Liver (tissue), 9 donors: ENCODE data around the gene HOXA3. TPM values are rescaled to one million over a fixed set of nuclear protein-coding genes. Genes with fewer than 3 reads are reported as not detected.

Experiments
- DNase-seq: peaks from one replicate; pipeline ENCODE4 v3.0.0-alpha.2; 2017; ENCODE audit warnings: low spot score
- H3K27ac ChIP-seq, 2 donors: one replicate each; pipeline ENCODE4 v1.7.0; 2013; ENCODE audit warnings: inconsistent platforms in 2 of 2, low read length in 2 of 2, control low read depth in 1 of 2, low read depth in 1 of 2, mild to moderate bottlenecking in 1 of 2
- H3K27me3 ChIP-seq, 4 donors: one replicate each; pipeline versions ENCODE4 v1.6.1 to v1.7.0; 2013; ENCODE audit warnings: low read length in 3 of 4, inconsistent platforms in 1 of 4, mild to moderate bottlenecking in 1 of 4, moderate library complexity in 1 of 4; ENCODE audit not compliant: control insufficient read depth in 4 of 4, insufficient read depth in 4 of 4
- H3K36me3 ChIP-seq, 4 donors: one replicate each; pipeline versions ENCODE4 v1.6.1 to v1.7.0; 2013; ENCODE audit warnings: low read length in 3 of 4, mild to moderate bottlenecking in 3 of 4, low read depth in 1 of 4, moderate library complexity in 1 of 4; ENCODE audit not compliant: control insufficient read depth in 4 of 4, insufficient read depth in 3 of 4
- H3K4me1 ChIP-seq, 4 donors: one replicate each; pipeline versions ENCODE4 v1.6.1 to v1.7.0; 2013; ENCODE audit warnings: low read length in 3 of 4, mild to moderate bottlenecking in 3 of 4, moderate library complexity in 1 of 4; ENCODE audit not compliant: control insufficient read depth in 4 of 4, insufficient read depth in 4 of 4
- H3K4me3 ChIP-seq, 3 donors: one replicate each; pipeline versions ENCODE4 v1.6.1 to v1.7.0; 2013; ENCODE audit warnings: low read length in 3 of 3, control low read depth in 1 of 3, low read depth in 1 of 3, mild to moderate bottlenecking in 1 of 3
- H3K9ac ChIP-seq, 2 donors: one replicate each; pipeline ENCODE4 v1.7.0; 2013; ENCODE audit warnings: low read length in 2 of 2, mild to moderate bottlenecking in 2 of 2, moderate library complexity in 2 of 2, control low read depth in 1 of 2, low read depth in 1 of 2
- H3K9me3 ChIP-seq, 4 donors: one replicate each; pipeline versions ENCODE4 v1.6.1 to v1.7.0; 2013; ENCODE audit warnings: low read length in 3 of 4; ENCODE audit not compliant: control insufficient read depth in 4 of 4
- EGR1 ChIP-seq, 2 donors: IDR thresholded peaks; 2 replicates each; pipeline ENCODE4 v1.6.1; 2016 to 2018; ENCODE audit warnings: antibody characterized with exemption in 2 of 2, low read depth in 2 of 2
- FOXA1 ChIP-seq: IDR thresholded peaks from 2 replicates; pipeline ENCODE4 v1.6.1; 2016; ENCODE audit warnings: antibody characterized with exemption
- FOXA2 ChIP-seq: IDR thresholded peaks from 2 replicates; pipeline ENCODE4 v1.6.1; 2016; ENCODE audit warnings: antibody characterized with exemption
- GABPA ChIP-seq, 2 donors: IDR thresholded peaks in 1 of 2; conservative IDR thresholded peaks in 1 of 2; 2 replicates each; pipeline ENCODE4 v1.6.1; 2016; ENCODE audit warnings: antibody characterized with exemption in 2 of 2, mild to moderate bottlenecking in 1 of 2, moderate library complexity in 1 of 2
- HNF4A ChIP-seq, 2 donors: conservative IDR thresholded peaks; 2 replicates each; pipeline ENCODE4 v1.6.1; 2016; ENCODE audit warnings: antibody characterized with exemption in 2 of 2, mild to moderate bottlenecking in 2 of 2
- HNF4G ChIP-seq: IDR thresholded peaks from 2 replicates; pipeline ENCODE4 v1.6.1; 2016; ENCODE audit warnings: antibody characterized with exemption
- JUND ChIP-seq, 2 donors: IDR thresholded peaks; 2 replicates each; pipeline ENCODE4 v1.6.1; 2016; ENCODE audit warnings: antibody characterized with exemption in 2 of 2
- RAD21 ChIP-seq, 2 donors: IDR thresholded peaks; 2 replicates each; pipeline ENCODE4 v1.6.1; 2016; ENCODE audit warnings: antibody characterized with exemption in 2 of 2, mild to moderate bottlenecking in 2 of 2
- RXRA ChIP-seq, 2 donors: IDR thresholded peaks; 2 replicates each; pipeline ENCODE4 v1.6.1; 2017 to 2018; ENCODE audit warnings: antibody characterized with exemption in 2 of 2, mild to moderate bottlenecking in 1 of 2
- SP1 ChIP-seq: IDR thresholded peaks from 2 replicates; pipeline ENCODE4 v1.6.1; 2018; ENCODE audit warnings: antibody characterized with exemption, mild to moderate bottlenecking
- TAF1 ChIP-seq: conservative IDR thresholded peaks from 2 replicates; pipeline ENCODE4 v1.6.1; 2016; ENCODE audit warnings: antibody characterized with exemption, mild to moderate bottlenecking
- YY1 ChIP-seq: IDR thresholded peaks from 2 replicates; pipeline ENCODE4 v1.6.1; 2016; ENCODE audit warnings: antibody characterized with exemption, mild to moderate bottlenecking
- WGBS: extraction: QIAGEN DNeasy Blood & Tissue Kit; methylation state at CpG from one replicate; pipeline ENCODE4 v1.1.7; 2013; 5-methylcytosine and 5-hydroxymethylcytosine counted together
- polyA plus RNA-seq, 2 donors: library from polyadenylated mRNA; stranded (reverse) in 1 of 2; unstranded in 1 of 2; fragments of 200-250 nt in 1 of 2; fragments of >200 nt in 1 of 2; fragmentation: Nextera tagmentation in 1 of 2; extraction: Ambion mirVana in 1 of 2; gene quantifications; one replicate each; pipeline versions ENCODE4 v1.2.1 to v1.2.3, GENCODE V29; 2013 to 2015
- total RNA-seq, 2 donors: library from RNA; depleted of rRNA; stranded (reverse); fragments of >200 nt; gene quantifications; one replicate each; pipeline ENCODE4 v1.2.3, GENCODE V29; 2014
- TF ChIP-seq, protein P1 (sequence below): IDR thresholded peaks from 2 replicates; pipeline ENCODE4 v1.6.1; 2016; ENCODE audit warnings: antibody characterized with exemption, mild to moderate bottlenecking
- TF ChIP-seq, protein P2 (sequence below): IDR thresholded peaks from 2 replicates; pipeline ENCODE4 v1.6.1; 2016; ENCODE audit warnings: antibody characterized with exemption
- TF ChIP-seq, protein P3 (sequence below): IDR thresholded peaks from 2 replicates; pipeline ENCODE4 v1.6.1; 2016; ENCODE audit warnings: antibody characterized with exemption
- TF ChIP-seq, protein P4 (sequence below): fragments of 150-350 bp; IDR thresholded peaks from 2 replicates; pipeline ENCODE4 v1.5.1; 2017; ENCODE audit warnings: improper control_type of control experiment, low read depth, low read length; ENCODE audit not compliant: missing input control
- TF ChIP-seq, protein P5 (sequence below): IDR thresholded peaks from 2 replicates; pipeline ENCODE4 v1.6.1; 2016; ENCODE audit warnings: antibody characterized with exemption
- donor health status: healthy.
- donor health status: healthy.
- donor health status: healthy.
- donor health status: healthy.
- donor health status: healthy.

HOXA3 gene
- total and polyA plus RNA-seq, 4 donors, result 0.11 to 0.28 (median 0.20) TPM

DNA sequence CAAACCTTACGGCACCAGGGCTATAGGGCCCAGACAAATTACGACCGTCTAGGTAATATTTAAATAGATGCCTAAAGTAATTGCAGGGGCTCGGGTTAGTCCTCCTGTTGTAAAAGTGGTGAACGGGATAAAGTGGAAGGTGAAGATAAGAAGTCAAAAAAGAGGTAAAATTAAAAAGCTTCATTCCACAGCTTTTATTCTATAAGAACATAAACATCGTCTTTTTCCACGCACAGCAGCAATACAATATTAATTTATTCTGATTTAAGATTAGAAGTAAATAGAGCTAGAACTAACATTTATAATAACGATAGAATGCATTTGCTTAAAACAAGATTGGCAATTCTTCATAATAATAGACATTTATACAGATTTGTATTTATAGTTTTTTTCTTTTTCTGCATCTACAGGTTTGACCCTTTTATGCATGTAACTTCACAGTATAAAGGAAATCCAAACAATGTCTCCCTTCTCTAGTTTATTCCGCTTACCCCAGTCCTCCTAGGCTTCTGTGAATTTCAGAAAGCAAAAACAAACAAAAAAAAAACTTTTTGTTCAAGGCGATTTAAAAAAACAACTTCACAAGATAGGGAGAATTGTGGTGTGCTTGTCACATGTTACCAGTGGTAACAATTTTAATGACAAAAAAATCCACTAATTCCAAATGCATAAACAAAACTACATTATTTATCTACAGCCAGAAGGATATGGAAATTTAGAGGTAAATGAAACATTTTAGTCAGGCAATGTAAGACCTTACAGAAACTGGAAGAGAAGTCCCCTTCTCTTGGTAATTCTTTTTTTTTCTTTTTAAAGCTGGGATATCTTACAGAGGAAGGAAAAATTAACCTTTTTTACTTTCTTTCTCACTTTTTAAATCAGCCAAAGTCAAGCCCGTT lies 18.3 kb upstream of the HOXA3 start:
- Histone ChIP-seq H3K27me3 (peaks cover 14 to 56% (median 32%) of the 10 kb centered on the region in 4 donors), H3K9ac (no peak overlapping the region), H3K4me3 (no peak overlapping the region), H3K4me1 (peaks cover 9 to 15% (median 15%) of the 10 kb centered on the region in 4 donors), H3K9me3 (peaks cover 0 to 2% (median under 1%) of the 10 kb centered on the region in 4 donors), H3K36me3 (no peaks in the 10 kb centered on the region), H3K27ac (no peak overlapping the region)
- DNase-seq, result no peak
- no peak for TF ChIP-seq GABPA (IDR thresholded peaks at IDR 0.05 in 1 of 2, conservative IDR thresholded peaks at IDR 0.05 in 1 of 2)
- no peak for TF ChIP-seq FOXA1
- no peak for TF ChIP-seq HNF4A (conservative IDR thresholded peaks at IDR 0.05)
- 14% methylated on average over 11 of the region's 11 CpGs for WGBS

DNA sequence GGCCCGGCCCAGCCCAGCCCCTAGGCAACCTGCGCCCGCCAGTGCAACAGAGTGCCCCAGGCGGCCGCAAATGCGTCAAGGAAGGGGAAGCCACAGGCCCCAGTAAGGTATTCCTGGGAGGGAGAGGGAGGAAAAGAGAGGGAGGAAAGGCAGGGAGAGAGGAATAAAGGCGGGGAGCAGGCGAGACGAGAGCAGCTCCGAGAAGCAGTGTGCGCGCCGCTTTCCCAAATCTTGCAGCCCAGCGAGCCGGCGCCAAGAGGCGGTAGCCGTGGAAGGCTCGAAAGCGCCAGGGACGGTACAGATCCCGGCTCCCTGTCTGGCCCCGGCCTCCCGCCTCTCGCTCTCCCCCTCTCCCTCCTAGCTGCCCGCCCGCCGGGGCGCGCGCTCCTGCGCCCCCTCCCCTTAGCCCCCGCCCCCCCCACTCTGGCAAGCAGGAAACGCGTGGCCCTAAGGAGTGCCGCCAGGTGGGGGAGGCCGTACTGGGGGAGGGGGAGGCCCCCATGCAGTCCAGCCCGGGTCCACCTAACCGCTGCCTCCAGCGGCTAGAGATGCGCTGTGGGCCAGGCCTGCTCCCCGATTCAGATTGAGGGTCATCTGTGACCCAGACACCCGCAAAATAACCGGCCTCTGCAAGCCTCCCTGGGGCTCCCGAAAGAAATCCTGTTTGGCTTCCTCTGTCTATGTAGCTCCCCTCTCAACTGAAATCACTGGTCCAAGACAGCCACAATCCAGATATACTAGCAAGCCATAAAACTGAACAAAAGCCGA lies 17.5 kb upstream of the HOXA3 start:
- Histone ChIP-seq H3K27ac (no peak overlapping the region), H3K4me1 (peaks cover 9 to 18% (median 15%) of the 10 kb centered on the region in 4 donors), H3K9ac (no peak overlapping the region), H3K4me3 (no peak overlapping the region), H3K36me3 (no peaks in the 10 kb centered on the region), H3K27me3 (peaks cover 15 to 58% (median 28%) of the 10 kb centered on the region in 4 donors), H3K9me3 (peaks cover 0 to 9% (median under 1%) of the 10 kb centered on the region in 4 donors)
- TF ChIP-seq, protein P1, sequence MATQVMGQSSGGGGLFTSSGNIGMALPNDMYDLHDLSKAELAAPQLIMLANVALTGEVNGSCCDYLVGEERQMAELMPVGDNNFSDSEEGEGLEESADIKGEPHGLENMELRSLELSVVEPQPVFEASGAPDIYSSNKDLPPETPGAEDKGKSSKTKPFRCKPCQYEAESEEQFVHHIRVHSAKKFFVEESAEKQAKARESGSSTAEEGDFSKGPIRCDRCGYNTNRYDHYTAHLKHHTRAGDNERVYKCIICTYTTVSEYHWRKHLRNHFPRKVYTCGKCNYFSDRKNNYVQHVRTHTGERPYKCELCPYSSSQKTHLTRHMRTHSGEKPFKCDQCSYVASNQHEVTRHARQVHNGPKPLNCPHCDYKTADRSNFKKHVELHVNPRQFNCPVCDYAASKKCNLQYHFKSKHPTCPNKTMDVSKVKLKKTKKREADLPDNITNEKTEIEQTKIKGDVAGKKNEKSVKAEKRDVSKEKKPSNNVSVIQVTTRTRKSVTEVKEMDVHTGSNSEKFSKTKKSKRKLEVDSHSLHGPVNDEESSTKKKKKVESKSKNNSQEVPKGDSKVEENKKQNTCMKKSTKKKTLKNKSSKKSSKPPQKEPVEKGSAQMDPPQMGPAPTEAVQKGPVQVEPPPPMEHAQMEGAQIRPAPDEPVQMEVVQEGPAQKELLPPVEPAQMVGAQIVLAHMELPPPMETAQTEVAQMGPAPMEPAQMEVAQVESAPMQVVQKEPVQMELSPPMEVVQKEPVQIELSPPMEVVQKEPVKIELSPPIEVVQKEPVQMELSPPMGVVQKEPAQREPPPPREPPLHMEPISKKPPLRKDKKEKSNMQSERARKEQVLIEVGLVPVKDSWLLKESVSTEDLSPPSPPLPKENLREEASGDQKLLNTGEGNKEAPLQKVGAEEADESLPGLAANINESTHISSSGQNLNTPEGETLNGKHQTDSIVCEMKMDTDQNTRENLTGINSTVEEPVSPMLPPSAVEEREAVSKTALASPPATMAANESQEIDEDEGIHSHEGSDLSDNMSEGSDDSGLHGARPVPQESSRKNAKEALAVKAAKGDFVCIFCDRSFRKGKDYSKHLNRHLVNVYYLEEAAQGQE, result no peak
- TF ChIP-seq, protein P2, sequence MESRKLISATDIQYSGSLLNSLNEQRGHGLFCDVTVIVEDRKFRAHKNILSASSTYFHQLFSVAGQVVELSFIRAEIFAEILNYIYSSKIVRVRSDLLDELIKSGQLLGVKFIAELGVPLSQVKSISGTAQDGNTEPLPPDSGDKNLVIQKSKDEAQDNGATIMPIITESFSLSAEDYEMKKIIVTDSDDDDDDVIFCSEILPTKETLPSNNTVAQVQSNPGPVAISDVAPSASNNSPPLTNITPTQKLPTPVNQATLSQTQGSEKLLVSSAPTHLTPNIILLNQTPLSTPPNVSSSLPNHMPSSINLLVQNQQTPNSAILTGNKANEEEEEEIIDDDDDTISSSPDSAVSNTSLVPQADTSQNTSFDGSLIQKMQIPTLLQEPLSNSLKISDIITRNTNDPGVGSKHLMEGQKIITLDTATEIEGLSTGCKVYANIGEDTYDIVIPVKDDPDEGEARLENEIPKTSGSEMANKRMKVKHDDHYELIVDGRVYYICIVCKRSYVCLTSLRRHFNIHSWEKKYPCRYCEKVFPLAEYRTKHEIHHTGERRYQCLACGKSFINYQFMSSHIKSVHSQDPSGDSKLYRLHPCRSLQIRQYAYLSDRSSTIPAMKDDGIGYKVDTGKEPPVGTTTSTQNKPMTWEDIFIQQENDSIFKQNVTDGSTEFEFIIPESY, result no peak
- TF ChIP-seq HNF4A (conservative IDR thresholded peaks at IDR 0.05) (no peak), EGR1 (IDR thresholded peaks at IDR 0.05; ENCODE audit: low read depth in 2 of 2) (no peak), RXRA (IDR thresholded peaks at IDR 0.05) (no peak), RAD21 (IDR thresholded peaks at IDR 0.05) (no peak), FOXA2 (no peak), GABPA (IDR thresholded peaks at IDR 0.05 in 1 of 2, conservative IDR thresholded peaks at IDR 0.05 in 1 of 2) (no peak), TAF1 (no peak), YY1 (no peak), JUND (IDR thresholded peaks at IDR 0.05) (no peak), SP1 (no peak), FOXA1 (no peak), HNF4G (no peak)
- TF ChIP-seq, protein P3, sequence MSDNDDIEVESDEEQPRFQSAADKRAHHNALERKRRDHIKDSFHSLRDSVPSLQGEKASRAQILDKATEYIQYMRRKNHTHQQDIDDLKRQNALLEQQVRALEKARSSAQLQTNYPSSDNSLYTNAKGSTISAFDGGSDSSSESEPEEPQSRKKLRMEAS, result no peak
- TF ChIP-seq, protein P4, sequence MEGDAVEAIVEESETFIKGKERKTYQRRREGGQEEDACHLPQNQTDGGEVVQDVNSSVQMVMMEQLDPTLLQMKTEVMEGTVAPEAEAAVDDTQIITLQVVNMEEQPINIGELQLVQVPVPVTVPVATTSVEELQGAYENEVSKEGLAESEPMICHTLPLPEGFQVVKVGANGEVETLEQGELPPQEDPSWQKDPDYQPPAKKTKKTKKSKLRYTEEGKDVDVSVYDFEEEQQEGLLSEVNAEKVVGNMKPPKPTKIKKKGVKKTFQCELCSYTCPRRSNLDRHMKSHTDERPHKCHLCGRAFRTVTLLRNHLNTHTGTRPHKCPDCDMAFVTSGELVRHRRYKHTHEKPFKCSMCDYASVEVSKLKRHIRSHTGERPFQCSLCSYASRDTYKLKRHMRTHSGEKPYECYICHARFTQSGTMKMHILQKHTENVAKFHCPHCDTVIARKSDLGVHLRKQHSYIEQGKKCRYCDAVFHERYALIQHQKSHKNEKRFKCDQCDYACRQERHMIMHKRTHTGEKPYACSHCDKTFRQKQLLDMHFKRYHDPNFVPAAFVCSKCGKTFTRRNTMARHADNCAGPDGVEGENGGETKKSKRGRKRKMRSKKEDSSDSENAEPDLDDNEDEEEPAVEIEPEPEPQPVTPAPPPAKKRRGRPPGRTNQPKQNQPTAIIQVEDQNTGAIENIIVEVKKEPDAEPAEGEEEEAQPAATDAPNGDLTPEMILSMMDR, result no peak
- TF ChIP-seq, protein P5, sequence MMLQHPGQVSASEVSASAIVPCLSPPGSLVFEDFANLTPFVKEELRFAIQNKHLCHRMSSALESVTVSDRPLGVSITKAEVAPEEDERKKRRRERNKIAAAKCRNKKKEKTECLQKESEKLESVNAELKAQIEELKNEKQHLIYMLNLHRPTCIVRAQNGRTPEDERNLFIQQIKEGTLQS, result no peak
- no peak for DNase-seq
- 5% methylated on average over 46 of the region's 46 CpGs for WGBS
